HEK293 (cell line): Measurements from ENCODE around the gene FOXP1.
A peak's percentile ranks its signal among the peaks of the same experiment; 100 is the strongest.

Experiments used
- CTCF ChIA-PET: fragments of 350-600 bp; formaldehyde crosslinking; extraction: SDS; loops from one replicate; lab custom pipeline; 2021; ENCODE audit warnings: antibody characterized with exemption; lab: Yijun Ruan, JAX
- POLR2A ChIA-PET: fragments of 300-600 bp; formaldehyde crosslinking; extraction: SDS; loops from one replicate; lab custom pipeline; 2020; ENCODE audit warnings: antibody characterized with exemption, inconsistent platforms; lab: Yijun Ruan, JAX
- H3K27ac ChIP-seq: fragments of 200-500 bp; sonication (Bioruptor generic); 2 replicates; pipeline ENCODE4 v1.5.1; 2014; ENCODE audit warnings: low read depth, low read length, control low read depth, inconsistent platforms; ENCODE audit errors: extremely low read depth
- H3K36me3 ChIP-seq, 2 experiments: fragments of 200-500 bp in 1 of 2; sonication (Bioruptor generic) in 1 of 2; 1 replicate in 1 of 2; 2 replicates in 1 of 2; pipeline ENCODE4 v1.5.1; 2014 to 2017; ENCODE audit warnings: inconsistent platforms in 2 of 2, low read length in 2 of 2; ENCODE audit not compliant: control insufficient read depth in 2 of 2, insufficient read depth in 1 of 2
- H3K4me1 ChIP-seq: fragments of 200-500 bp; sonication (Bioruptor generic); 2 replicates; pipeline ENCODE4 v1.5.1; 2014; ENCODE audit warnings: mild to moderate bottlenecking, low read length, inconsistent platforms; ENCODE audit not compliant: control insufficient read depth, insufficient read depth
- H3K4me3 ChIP-seq: 2 replicates; pipeline ENCODE4 v1.5.1; 2011; ENCODE audit warnings: low read depth, mild to moderate bottlenecking, control low read depth, low read length, moderate library complexity
- H3K9me3 ChIP-seq: fragments of 200-500 bp; sonication (Bioruptor generic); 2 replicates; pipeline ENCODE4 v1.5.1; 2014; ENCODE audit warnings: low read depth, low read length, inconsistent platforms; ENCODE audit not compliant: control insufficient read depth, insufficient read depth
- EGR2 ChIP-seq: fragments of 450-650 bp; formaldehyde crosslinking; IDR thresholded peaks from 2 replicates; pipeline ENCODE4 v1.5.1; 2016; ENCODE audit warnings: low read depth, missing biosample characterization, missing genetic modification characterization
- GLI4 ChIP-seq: fragments of 450-650 bp; formaldehyde crosslinking; IDR thresholded peaks from 2 replicates; pipeline ENCODE4 v1.5.1; 2016; ENCODE audit warnings: missing biosample characterization, missing genetic modification characterization
- MEIS1 ChIP-seq: sonication (generic); formaldehyde crosslinking; IDR thresholded peaks from 2 replicates; pipeline ENCODE4 v1.8.1; 2022; ENCODE audit warnings: missing genetic modification reagents, mild to moderate bottlenecking, borderline replicate concordance
- OVOL3 ChIP-seq: fragments of 450-650 bp; formaldehyde crosslinking; IDR thresholded peaks from 2 replicates; pipeline ENCODE4 v1.5.1; 2016; ENCODE audit warnings: missing biosample characterization, missing genetic modification characterization
- PRDM10 ChIP-seq: fragments of 450-650 bp; formaldehyde crosslinking; IDR thresholded peaks from 2 replicates; pipeline ENCODE4 v1.5.1; 2016; ENCODE audit warnings: missing biosample characterization, missing genetic modification characterization
- PRDM6 ChIP-seq: fragments of 450-650 bp; formaldehyde crosslinking; IDR thresholded peaks from 2 replicates; pipeline ENCODE4 v1.5.1; 2017; ENCODE audit warnings: missing biosample characterization, missing genetic modification characterization
- SALL2 ChIP-seq: fragments of 450-650 bp; formaldehyde crosslinking; IDR thresholded peaks from 2 replicates; pipeline ENCODE4 v1.5.0; 2017; ENCODE audit warnings: missing biosample characterization, mild to moderate bottlenecking, missing genetic modification characterization, borderline replicate concordance
- ZFHX2 ChIP-seq: fragments of 450-650 bp; formaldehyde crosslinking; conservative IDR thresholded peaks from 2 replicates; pipeline ENCODE4 v1.5.1; 2016; ENCODE audit warnings: missing biosample characterization, missing genetic modification characterization
- ZNF174 ChIP-seq: fragments of 450-650 bp; formaldehyde crosslinking; IDR thresholded peaks from 2 replicates; pipeline ENCODE4 v1.5.0; 2017; ENCODE audit warnings: missing biosample characterization, mild to moderate bottlenecking, missing genetic modification characterization
- ZNF175 ChIP-seq: fragments of 450-650 bp; formaldehyde crosslinking; IDR thresholded peaks from 2 replicates; pipeline ENCODE4 v1.5.1; 2016; ENCODE audit warnings: missing biosample characterization, missing genetic modification characterization
- ZNF184 ChIP-seq: fragments of 450-650 bp; IDR thresholded peaks from 2 replicates; pipeline ENCODE4 v1.5.1; 2018; ENCODE audit warnings: missing biosample characterization, mild to moderate bottlenecking, missing genetic modification characterization
- ZNF214 ChIP-seq: fragments of 450-650 bp; formaldehyde crosslinking; IDR thresholded peaks from 2 replicates; pipeline ENCODE4 v1.5.1; 2017; ENCODE audit warnings: missing biosample characterization, mild to moderate bottlenecking, missing genetic modification characterization, borderline replicate concordance
- ZNF221 ChIP-seq: fragments of 450-650 bp; formaldehyde crosslinking; IDR thresholded peaks from 2 replicates; pipeline ENCODE4 v1.5.1; 2017; ENCODE audit warnings: missing biosample characterization, missing genetic modification characterization, borderline replicate concordance
- ZNF239 ChIP-seq: fragments of 450-650 bp; formaldehyde crosslinking; IDR thresholded peaks from 2 replicates; pipeline ENCODE4 v1.5.1; 2016; ENCODE audit warnings: missing biosample characterization, missing genetic modification characterization
- ZNF24 ChIP-seq: fragments of 450-650 bp; formaldehyde crosslinking; IDR thresholded peaks from 2 replicates; pipeline ENCODE4 v1.5.1; 2016; ENCODE audit warnings: missing biosample characterization, missing genetic modification characterization
- ZNF530 ChIP-seq: fragments of 450-650 bp; formaldehyde crosslinking; IDR thresholded peaks from 2 replicates; pipeline ENCODE4 v1.5.1; 2016; ENCODE audit warnings: low read depth, missing biosample characterization, missing genetic modification characterization
- ZNF561 ChIP-seq: fragments of 450-650 bp; IDR thresholded peaks from 2 replicates; pipeline ENCODE4 v1.5.1; 2018; ENCODE audit warnings: missing biosample characterization, missing genetic modification characterization, borderline replicate concordance
- ZNF654 ChIP-seq: fragments of 450-650 bp; formaldehyde crosslinking; IDR thresholded peaks from 2 replicates; pipeline ENCODE4 v1.5.1; 2016; ENCODE audit warnings: low read depth, missing biosample characterization, missing genetic modification characterization
- ZNF76 ChIP-seq: fragments of 450-650 bp; formaldehyde crosslinking; IDR thresholded peaks from 2 replicates; pipeline ENCODE4; 2016; ENCODE audit warnings: low read depth, missing biosample characterization, missing genetic modification characterization, borderline replicate concordance
- ZNF792 ChIP-seq: fragments of 450-650 bp; formaldehyde crosslinking; IDR thresholded peaks from 2 replicates; pipeline ENCODE4 v1.5.1; 2016; ENCODE audit warnings: missing biosample characterization, missing genetic modification characterization
- ZSCAN4 ChIP-seq: fragments of 450-650 bp; formaldehyde crosslinking; IDR thresholded peaks from 2 replicates; pipeline ENCODE4 v1.5.1; 2017; ENCODE audit warnings: missing biosample characterization, missing genetic modification characterization
- TF ChIP-seq, protein P1 (sequence below): sonication (generic); formaldehyde crosslinking; IDR thresholded peaks from 2 replicates; pipeline ENCODE4 v1.8.1; 2022; ENCODE audit warnings: mild to moderate bottlenecking, moderate library complexity, missing genetic modification reagents
- TF ChIP-seq, protein P2 (sequence below): fragments of 450-650 bp; formaldehyde crosslinking; IDR thresholded peaks from 2 replicates; pipeline ENCODE4 v1.5.1; 2016; ENCODE audit warnings: missing biosample characterization, missing genetic modification characterization

FOXP1 gene

DNA sequence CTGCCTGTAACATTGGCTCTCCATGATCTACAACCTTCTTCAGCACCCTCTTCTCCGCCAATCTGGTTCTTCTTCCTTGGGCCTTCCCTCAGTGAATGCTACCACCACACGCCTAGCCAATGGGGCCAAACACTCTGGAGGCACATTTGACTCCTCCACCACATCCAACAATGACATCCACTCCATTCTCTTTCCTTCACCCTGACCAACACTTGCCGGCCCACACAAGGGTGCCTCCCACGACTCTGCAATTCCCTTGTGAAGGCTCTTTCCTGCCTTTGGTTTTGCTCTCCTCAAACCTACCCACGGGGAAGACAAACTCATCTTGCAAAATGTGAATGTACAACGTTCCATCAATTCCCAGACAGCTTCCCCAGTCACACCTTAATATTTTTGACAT is 263.8 kb downstream of the FOXP1 start:
- Histone ChIP-seq H3K4me1 (peaks cover 8% of the 10 kb centered on the region; the same call in 1 of the 2 replicates), H3K27ac (no peak overlapping the region), H3K4me3 (no peak overlapping the region), H3K9me3 (no peaks in the 10 kb centered on the region), H3K36me3 (no peaks in the 10 kb centered on the region)
- POLR2A ChIA-PET, result no interaction called here
- TF ChIP-seq, protein P1, sequence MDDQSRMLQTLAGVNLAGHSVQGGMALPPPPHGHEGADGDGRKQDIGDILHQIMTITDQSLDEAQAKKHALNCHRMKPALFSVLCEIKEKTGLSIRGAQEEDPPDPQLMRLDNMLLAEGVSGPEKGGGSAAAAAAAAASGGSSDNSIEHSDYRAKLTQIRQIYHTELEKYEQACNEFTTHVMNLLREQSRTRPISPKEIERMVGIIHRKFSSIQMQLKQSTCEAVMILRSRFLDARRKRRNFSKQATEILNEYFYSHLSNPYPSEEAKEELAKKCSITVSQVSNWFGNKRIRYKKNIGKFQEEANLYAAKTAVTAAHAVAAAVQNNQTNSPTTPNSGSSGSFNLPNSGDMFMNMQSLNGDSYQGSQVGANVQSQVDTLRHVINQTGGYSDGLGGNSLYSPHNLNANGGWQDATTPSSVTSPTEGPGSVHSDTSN, result no peak
- TF ChIP-seq ZNF561 (no peak), ZNF654 (tag by site-specific recombination) (no peak), ZFHX2 (tag by site-specific recombination) (peak; percentile 69), EGR2 (tag by site-specific recombination) (peak; percentile 54; the same call in 1 of the 2 replicates)
- CTCF ChIA-PET, result no interaction called here

GRCh38 chr3:71318458-71318827 is 265.1 kb downstream of the FOXP1 start:
- no peak overlapping the region for H3K27ac ChIP-seq
- ChIA-PET POLR2A (no interaction called here), CTCF (no interaction called here)
- H3K36me3 ChIP-seq, result no peaks in the 10 kb centered on the region
- TF ChIP-seq ZNF184 (tag by site-specific recombination) (no peak), PRDM6 (peak; percentile 29; the same call in 1 of the 2 replicates), GLI4 (tag by site-specific recombination) (no peak), ZNF24 (tag by site-specific recombination) (no peak)
- TF ChIP-seq, protein P2, sequence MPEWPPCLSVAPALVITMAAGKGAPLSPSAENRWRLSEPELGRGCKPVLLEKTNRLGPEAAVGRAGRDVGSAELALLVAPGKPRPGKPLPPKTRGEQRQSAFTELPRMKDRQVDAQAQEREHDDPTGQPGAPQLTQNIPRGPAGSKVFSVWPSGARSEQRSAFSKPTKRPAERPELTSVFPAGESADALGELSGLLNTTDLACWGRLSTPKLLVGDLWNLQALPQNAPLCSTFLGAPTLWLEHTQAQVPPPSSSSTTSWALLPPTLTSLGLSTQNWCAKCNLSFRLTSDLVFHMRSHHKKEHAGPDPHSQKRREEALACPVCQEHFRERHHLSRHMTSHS (tag by site-specific recombination), result no peak
- H3K4me1 ChIP-seq, result peaks cover 8% of the 10 kb centered on the region; the same call in 1 of the 2 replicates
- no peaks in the 10 kb centered on the region for H3K9me3 ChIP-seq
- H3K4me3 ChIP-seq, result no peak overlapping the region

- ChIA-PET CTCF (no interaction called here), POLR2A (no interaction called here)
- no peaks in the 10 kb centered on the region for H3K9me3 ChIP-seq
- no peaks in the 10 kb centered on the region for H3K36me3 ChIP-seq
- H3K4me3 ChIP-seq, result no peak overlapping the region
- H3K27ac ChIP-seq, result no peak overlapping the region
- peaks cover 8% of the 10 kb centered on the region; the same call in 1 of the 2 replicates for H3K4me1 ChIP-seq
- TF ChIP-seq ZNF174 (tag by site-specific recombination) (no peak), ZNF76 (tag by site-specific recombination) (no peak), ZNF530 (no peak), ZNF214 (tag by site-specific recombination) (no peak), ZNF239 (no peak), ZSCAN4 (tag by site-specific recombination) (no peak), ZNF792 (tag by site-specific recombination) (no peak), MEIS1 (CRISPR knock-in tag) (no peak), SALL2 (tag by site-specific recombination) (no peak), OVOL3 (no peak), PRDM10 (no peak), ZNF221 (no peak), ZNF175 (tag by site-specific recombination) (no peak)
Measured at GRCh38 chr3:71317749-71318457, 265.6 kb downstream of the FOXP1 start.
